Lower leg skin (tissue), 4 donors: ENCODE data around the gene KEL. TPM values are rescaled to one million over a fixed set of nuclear protein-coding genes. Genes with fewer than 3 reads are reported as not detected.

Experiments used
- DNase-seq, 2 donors: peaks; one replicate each; pipeline ENCODE4 v3.0.0-alpha.2; 2019; ENCODE audit warnings: low spot score in 2 of 2
- H3K4me3 ChIP-seq: fragments of 200-600 bp; sonication (generic); 2 replicates; pipeline ENCODE4 v1.5.1; 2017; ENCODE audit warnings: mild to moderate bottlenecking, low read depth; ENCODE audit not compliant: poor library complexity, severe bottlenecking
- POLR2A ChIP-seq, 2 donors: fragments of 450-650 bp; IDR thresholded peaks; one replicate each; pipeline ENCODE4 v1.6.1; 2016 to 2017; ENCODE audit warnings: antibody characterized with exemption in 2 of 2, mild to moderate bottlenecking in 1 of 2, moderate library complexity in 1 of 2
- WGBS, 2 donors: methylation state at CpG; one replicate each; pipeline ENCODE4 v1.1.5; 2018; 5-methylcytosine and 5-hydroxymethylcytosine counted together
- intact Hi-C: fragments of 100-400 bp; cut with DNase I; formaldehyde crosslinking; loops from one replicate; pipeline ENCODE4 v1.15.0; 2023; ENCODE audit warnings: low total_unique reads
- total RNA-seq, 4 donors: library from RNA; depleted of rRNA; stranded (reverse); fragments of >200 nt; gene quantifications; one replicate each; pipeline ENCODE4 v1.1.0, GENCODE V29; 2016
- TF ChIP-seq, protein P1 (sequence below), 3 donors: fragments of 450-650 bp; IDR thresholded peaks; one replicate each; pipeline ENCODE4 v1.5.1; 2016; ENCODE audit warnings: antibody characterized with exemption in 3 of 3, mild to moderate bottlenecking in 3 of 3, moderate library complexity in 2 of 3

Gene KEL
- total RNA-seq, 4 donors from 2014 or later, result 0.08 to 0.58 (median 0.47) TPM; not detected in 1

GRCh38 chr7:142940966-142941535 is 21.1 kb downstream of the KEL start:
- no peak overlapping the region for H3K4me3 ChIP-seq
- peak in 1 of 2 donors; percentile 77 for DNase-seq
- intact Hi-C loops, result loop anchor here (5.0 kb wide), 1 partner anchor 44 kb away; no protein-coding TSS in a partner anchor
- WGBS, 2 donors, result 37 to 47% methylated on average over 10 of the region's 10 CpGs
- TF ChIP-seq, protein P1, sequence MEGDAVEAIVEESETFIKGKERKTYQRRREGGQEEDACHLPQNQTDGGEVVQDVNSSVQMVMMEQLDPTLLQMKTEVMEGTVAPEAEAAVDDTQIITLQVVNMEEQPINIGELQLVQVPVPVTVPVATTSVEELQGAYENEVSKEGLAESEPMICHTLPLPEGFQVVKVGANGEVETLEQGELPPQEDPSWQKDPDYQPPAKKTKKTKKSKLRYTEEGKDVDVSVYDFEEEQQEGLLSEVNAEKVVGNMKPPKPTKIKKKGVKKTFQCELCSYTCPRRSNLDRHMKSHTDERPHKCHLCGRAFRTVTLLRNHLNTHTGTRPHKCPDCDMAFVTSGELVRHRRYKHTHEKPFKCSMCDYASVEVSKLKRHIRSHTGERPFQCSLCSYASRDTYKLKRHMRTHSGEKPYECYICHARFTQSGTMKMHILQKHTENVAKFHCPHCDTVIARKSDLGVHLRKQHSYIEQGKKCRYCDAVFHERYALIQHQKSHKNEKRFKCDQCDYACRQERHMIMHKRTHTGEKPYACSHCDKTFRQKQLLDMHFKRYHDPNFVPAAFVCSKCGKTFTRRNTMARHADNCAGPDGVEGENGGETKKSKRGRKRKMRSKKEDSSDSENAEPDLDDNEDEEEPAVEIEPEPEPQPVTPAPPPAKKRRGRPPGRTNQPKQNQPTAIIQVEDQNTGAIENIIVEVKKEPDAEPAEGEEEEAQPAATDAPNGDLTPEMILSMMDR (IDR thresholded peaks at IDR 0.05), result no peak
- no peak for TF ChIP-seq POLR2A (IDR thresholded peaks at IDR 0.05)

DNA sequence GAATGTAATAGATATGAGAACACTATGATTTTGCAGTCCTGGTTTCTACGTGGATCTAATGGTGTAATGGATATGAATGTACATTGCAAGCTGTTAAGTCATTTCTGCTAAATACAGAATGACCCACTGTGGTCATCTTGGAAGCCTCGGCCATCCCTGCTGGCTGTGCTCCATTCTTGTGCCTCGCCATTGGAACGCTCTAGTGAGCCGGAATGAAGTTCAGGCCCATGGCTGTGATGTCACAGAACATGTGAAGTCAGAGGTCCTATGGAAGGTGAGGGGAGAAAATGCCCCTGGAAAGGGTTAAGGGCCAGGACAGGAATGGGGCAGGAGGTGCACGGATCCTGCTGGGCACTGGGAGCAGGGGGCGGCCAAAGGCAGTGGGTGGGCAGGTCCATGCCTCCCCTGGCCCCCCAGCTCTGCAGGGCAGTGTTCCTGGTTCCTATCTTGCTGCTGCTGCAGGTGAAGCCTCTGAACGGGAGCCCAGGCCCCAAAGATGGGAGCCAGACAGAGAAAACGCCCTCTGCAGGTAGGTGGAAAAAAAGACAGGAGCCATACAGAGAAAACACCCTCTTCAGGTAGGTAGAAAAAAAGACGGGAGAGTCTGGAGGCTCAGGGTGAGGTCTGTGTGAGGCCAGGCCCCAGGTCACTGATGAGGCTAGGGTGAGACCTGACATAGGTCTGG is 22.8 kb downstream of the KEL start, which contains the start of gene LLCFC1:
Gene LLCFC1 (plus strand): TSS at position 259 of the 685 bp plus-strand sequence. CDS start 138 bp downstream, at position 397.
- 69% methylated on average over 10 of the region's 10 CpGs for WGBS, 2 donors
- no peak for TF ChIP-seq POLR2A (IDR thresholded peaks at IDR 0.05)
- TF ChIP-seq, protein P1 (IDR thresholded peaks at IDR 0.05), result no peak
- intact Hi-C loops, result no loop called here
- H3K4me3 ChIP-seq, result no peak within 1 kb of the TSS
- DNase-seq, result peak in 1 of 2 donors; percentile 78

GRCh38 chr7:142938611-142939010 is 23.6 kb downstream of the KEL start:
- no peak overlapping the region for H3K4me3 ChIP-seq
- intact Hi-C loops, result no loop called here
- DNase-seq, result no peak
- TF ChIP-seq, protein P1 (IDR thresholded peaks at IDR 0.05), result no peak
- TF ChIP-seq POLR2A (IDR thresholded peaks at IDR 0.05), result no peak
- 91 to 97% methylated on average over 4 of the region's 4 CpGs for WGBS, 2 donors

DNA sequence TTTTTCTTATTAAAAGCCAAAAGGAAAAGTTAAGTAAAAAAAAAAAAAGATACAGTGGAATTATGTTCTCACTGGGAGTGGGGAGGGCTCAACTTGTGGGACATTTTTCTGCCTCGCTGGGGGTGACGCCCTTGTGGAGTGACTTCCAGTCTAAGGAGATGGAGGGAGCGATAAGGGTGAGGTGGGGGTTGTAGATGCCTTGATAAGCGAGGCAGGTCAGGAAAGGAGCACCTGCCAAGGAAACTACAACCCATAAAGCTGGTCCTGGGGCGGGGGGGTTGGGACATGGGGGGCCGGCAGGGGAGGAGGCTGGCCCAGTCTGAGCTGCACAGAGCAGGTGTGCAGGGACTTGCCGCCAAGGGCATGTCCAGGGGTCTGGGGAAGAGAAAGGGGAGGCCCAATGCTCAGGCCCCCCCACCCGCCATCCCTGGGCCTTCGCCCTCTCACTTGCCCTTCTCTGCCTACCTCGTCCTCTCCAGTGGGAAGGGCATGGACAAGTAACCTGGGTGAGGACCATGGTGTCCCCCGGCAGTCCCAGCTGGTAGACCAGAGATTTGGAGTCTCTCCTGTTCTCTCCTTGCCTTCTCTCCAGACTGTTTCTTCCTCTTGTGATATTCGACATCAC is 26.1 kb downstream of the KEL start:
- DNase-seq, result peak in 1 of 2 donors; percentile 50
- 86 to 89% methylated on average over 12 of the region's 12 CpGs for WGBS, 2 donors
- intact Hi-C loops, result no loop called here
- TF ChIP-seq, protein P1 (IDR thresholded peaks at IDR 0.05), result no peak
- TF ChIP-seq POLR2A (IDR thresholded peaks at IDR 0.05), result no peak
- no peak overlapping the region for H3K4me3 ChIP-seq

DNA sequence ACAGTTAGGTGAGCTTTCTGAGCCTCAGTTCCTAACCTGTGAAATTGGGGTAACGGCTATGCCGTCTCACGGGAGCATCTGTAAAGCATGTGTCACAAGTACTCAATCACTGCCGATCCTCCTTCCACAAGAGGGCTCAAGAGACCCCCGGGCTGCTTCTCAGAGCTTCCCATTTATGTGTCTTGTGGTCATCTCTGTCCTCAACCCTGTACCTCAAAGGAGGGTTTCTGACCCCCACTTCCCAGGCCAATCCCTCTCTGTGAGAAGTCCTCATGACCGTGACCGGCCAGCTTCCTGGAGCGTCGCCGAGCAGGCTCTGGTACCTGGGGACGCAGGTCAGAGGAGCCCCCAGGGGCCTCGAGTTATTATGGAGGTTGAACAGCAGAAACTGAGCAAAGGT is 28.1 kb downstream of the KEL start:
- peak in 1 of 2 donors; percentile 60 for DNase-seq

More for the DNA sequence above, 28.1 kb downstream of the KEL start:
- TF ChIP-seq, protein P1 (IDR thresholded peaks at IDR 0.05), result no peak
- no peak for TF ChIP-seq POLR2A (IDR thresholded peaks at IDR 0.05)
- intact Hi-C loops, result no loop called here
- H3K4me3 ChIP-seq, result no peak overlapping the region
- 76 to 79% methylated on average over 12 of the region's 12 CpGs for WGBS, 2 donors
